Endodermal cell (in vitro differentiated cells): ENCODE data around the gene SGMS1. TPM values are rescaled to one million over a fixed set of nuclear protein-coding genes. Genes with fewer than 3 reads are reported as not detected.

ENCODE experiments used
- DNase-seq: peaks from one replicate; pipeline ENCODE4 v3.0.0-alpha.2; 2017
- H3K27ac ChIP-seq: 2 replicates; pipeline ENCODE4 v1.5.1; 2013; ENCODE audit warnings: mild to moderate bottlenecking, low read depth, low read length, moderate library complexity
- H3K27me3 ChIP-seq: 2 replicates; pipeline ENCODE4 v1.6.1; 2013; ENCODE audit warnings: mild to moderate bottlenecking, low read length, moderate library complexity; ENCODE audit not compliant: insufficient read depth, control insufficient read depth, poor library complexity, severe bottlenecking
- H3K36me3 ChIP-seq: 2 replicates; pipeline ENCODE4 v1.7.0; 2013; ENCODE audit warnings: mild to moderate bottlenecking, low read length, moderate library complexity; ENCODE audit not compliant: control insufficient read depth, insufficient read depth
- H3K4me1 ChIP-seq: one replicate; pipeline ENCODE4 v1.7.0; 2013; ENCODE audit warnings: low read length; ENCODE audit not compliant: control insufficient read depth, insufficient read depth
- H3K4me3 ChIP-seq: 2 replicates; pipeline ENCODE4 v1.5.1; 2013; ENCODE audit warnings: mild to moderate bottlenecking, low read length, moderate library complexity
- H3K9ac ChIP-seq: 2 replicates; pipeline ENCODE4 v1.6.1; 2013; ENCODE audit warnings: mild to moderate bottlenecking, low read length, moderate library complexity; ENCODE audit not compliant: poor library complexity, severe bottlenecking; ENCODE audit errors: extremely low read depth
- H3K9me3 ChIP-seq: 2 replicates; pipeline ENCODE4 v1.6.1; 2013; ENCODE audit warnings: mild to moderate bottlenecking, low read length, moderate library complexity; ENCODE audit not compliant: control insufficient read depth
- H3K27ac Mint-ChIP-seq: 2 replicates; pipeline ENCODE4 v1.8.0; 2020; ENCODE audit warnings: mixed read lengths
- H3K27me3 Mint-ChIP-seq: 2 replicates; pipeline ENCODE4 v1.8.0; 2021; ENCODE audit warnings: mild to moderate bottlenecking, mixed read lengths; ENCODE audit not compliant: insufficient read depth
- H3K36me3 Mint-ChIP-seq: 2 replicates; pipeline ENCODE4 v1.8.0; 2020; ENCODE audit warnings: low read depth, mixed read lengths
- H3K4me1 Mint-ChIP-seq: 2 replicates; pipeline ENCODE4 v1.8.0; 2020; ENCODE audit warnings: mixed read lengths
- H3K4me3 Mint-ChIP-seq: 2 replicates; pipeline ENCODE4 v1.8.0; 2020; ENCODE audit warnings: mild to moderate bottlenecking, moderate library complexity, mixed read lengths
- H3K9me3 Mint-ChIP-seq: 2 replicates; pipeline ENCODE4 v1.8.0; 2020; ENCODE audit warnings: mild to moderate bottlenecking, mixed read lengths
- WGBS, 2 experiments: methylation state at CpG; one replicate each; pipeline versions ENCODE4 v1.1.5 to v1.1.7; 2013; ENCODE audit warnings: missing lambda C conversion rate in 2 of 2, mixed read lengths in 1 of 2; ENCODE audit not compliant: insufficient coverage in 1 of 2, insufficient read length in 1 of 2; 5-methylcytosine and 5-hydroxymethylcytosine counted together
- total RNA-seq, 2 donors: library from RNA; stranded (reverse); fragmentation: NEBNext Ultra II Directional in 1 of 2; extraction: Animal tissue kit (Norgen Biotek cat#: 25700) in 1 of 2; gene quantifications; 2 replicates in 1 of 2; 3 replicates in 1 of 2; pipeline ENCODE4 v1.2.1, GENCODE V29; 2021
- TF ChIP-seq, protein P1 (sequence below): fragments of 200-600 bp; sonication (generic); conservative IDR thresholded peaks from 2 replicates; pipeline ENCODE4 v1.5.0; 2021; ENCODE audit warnings: antibody characterized with exemption, mild to moderate bottlenecking

SGMS1 gene
- total RNA-seq, 2 donors from 2014 or later = 12.0 to 14.3 TPM

DNA sequence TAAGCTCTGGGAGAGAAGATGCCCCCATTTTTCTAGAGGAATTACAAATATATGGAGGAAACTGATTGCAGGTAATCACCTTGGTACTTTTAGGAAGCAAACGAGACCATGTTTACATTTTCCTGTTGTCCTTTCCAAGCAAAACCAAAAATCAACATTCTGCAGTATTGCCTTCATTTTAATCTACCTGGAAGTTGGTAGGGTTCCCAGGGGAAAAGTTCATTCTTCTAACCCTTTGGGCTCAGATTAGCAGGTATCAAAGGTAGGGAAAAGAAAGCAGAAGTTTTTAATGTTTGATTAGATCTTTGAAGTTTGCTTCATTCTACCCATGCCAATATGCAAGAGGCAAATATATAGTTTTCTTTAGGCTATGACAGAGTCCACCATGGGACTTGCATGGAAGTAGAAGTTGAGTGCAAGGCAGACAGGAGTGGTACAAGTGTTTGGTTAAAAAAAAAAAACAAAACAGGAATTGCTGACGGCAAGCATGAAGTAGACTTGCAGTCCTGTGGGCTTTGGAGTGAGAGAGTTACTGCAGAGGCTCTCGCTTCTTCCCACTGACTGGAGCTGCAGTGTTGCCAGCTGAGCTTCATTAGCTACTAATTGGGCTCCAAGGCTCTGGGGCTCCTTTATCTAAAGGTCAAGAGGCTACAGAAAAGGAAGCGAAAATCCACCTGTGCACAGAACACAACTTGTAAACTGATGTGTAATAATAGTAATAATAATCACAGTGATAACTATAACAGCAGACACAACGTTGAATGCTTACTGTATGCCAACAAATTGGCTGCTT is 343.5 kb downstream of the SGMS1 start:
- no peaks in the 10 kb centered on the region for H3K4me1 ChIP-seq
- peaks cover 11% of the 10 kb centered on the region for H3K27me3 Mint-ChIP-seq
- no peak overlapping the region for H3K9ac ChIP-seq
- H3K27me3 ChIP-seq = peaks cover 16% of the 10 kb centered on the region
- H3K4me1 Mint-ChIP-seq = peaks cover 7% of the 10 kb centered on the region
- H3K4me3 ChIP-seq = no peak overlapping the region
- no peaks in the 10 kb centered on the region for H3K9me3 Mint-ChIP-seq
- WGBS, 2 experiments = 85 to 87% methylated on average over 3 to 5 of the region's 5 CpGs
- no peak overlapping the region for H3K4me3 Mint-ChIP-seq
- no peaks in the 10 kb centered on the region for H3K36me3 ChIP-seq
- DNase-seq = no peak
- H3K36me3 Mint-ChIP-seq = no peaks in the 10 kb centered on the region
- TF ChIP-seq, protein P1, sequence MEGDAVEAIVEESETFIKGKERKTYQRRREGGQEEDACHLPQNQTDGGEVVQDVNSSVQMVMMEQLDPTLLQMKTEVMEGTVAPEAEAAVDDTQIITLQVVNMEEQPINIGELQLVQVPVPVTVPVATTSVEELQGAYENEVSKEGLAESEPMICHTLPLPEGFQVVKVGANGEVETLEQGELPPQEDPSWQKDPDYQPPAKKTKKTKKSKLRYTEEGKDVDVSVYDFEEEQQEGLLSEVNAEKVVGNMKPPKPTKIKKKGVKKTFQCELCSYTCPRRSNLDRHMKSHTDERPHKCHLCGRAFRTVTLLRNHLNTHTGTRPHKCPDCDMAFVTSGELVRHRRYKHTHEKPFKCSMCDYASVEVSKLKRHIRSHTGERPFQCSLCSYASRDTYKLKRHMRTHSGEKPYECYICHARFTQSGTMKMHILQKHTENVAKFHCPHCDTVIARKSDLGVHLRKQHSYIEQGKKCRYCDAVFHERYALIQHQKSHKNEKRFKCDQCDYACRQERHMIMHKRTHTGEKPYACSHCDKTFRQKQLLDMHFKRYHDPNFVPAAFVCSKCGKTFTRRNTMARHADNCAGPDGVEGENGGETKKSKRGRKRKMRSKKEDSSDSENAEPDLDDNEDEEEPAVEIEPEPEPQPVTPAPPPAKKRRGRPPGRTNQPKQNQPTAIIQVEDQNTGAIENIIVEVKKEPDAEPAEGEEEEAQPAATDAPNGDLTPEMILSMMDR = no peak
- H3K27ac ChIP-seq = no peak overlapping the region
- H3K9me3 ChIP-seq = no peaks in the 10 kb centered on the region
- H3K27ac Mint-ChIP-seq = no peak overlapping the region

DNA sequence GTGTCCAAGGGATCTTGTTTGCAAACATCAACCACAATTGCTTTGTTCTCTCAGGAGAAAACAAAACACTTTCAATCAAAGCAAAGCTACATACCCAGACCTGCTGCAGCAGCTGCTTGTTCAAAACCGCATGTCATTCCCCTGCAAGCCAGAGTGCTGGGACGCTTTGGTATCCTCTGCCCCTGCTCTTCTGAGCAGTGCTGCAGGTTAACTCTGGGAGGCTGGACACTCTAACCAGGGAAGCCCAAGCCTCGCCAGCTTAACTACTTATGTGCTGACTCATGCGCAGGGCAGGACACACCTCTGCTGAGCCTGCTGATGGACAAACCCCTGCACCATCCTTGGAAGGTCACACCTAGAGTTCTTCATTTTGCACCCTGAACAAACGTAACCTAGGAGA is 344.3 kb downstream of the SGMS1 start:
- H3K27ac Mint-ChIP-seq = no peak overlapping the region
- no peaks in the 10 kb centered on the region for H3K36me3 Mint-ChIP-seq
- Histone ChIP-seq H3K4me1 (no peaks in the 10 kb centered on the region), H3K9me3 (no peaks in the 10 kb centered on the region), H3K36me3 (no peaks in the 10 kb centered on the region), H3K27me3 (peaks cover 16% of the 10 kb centered on the region), H3K4me3 (no peak overlapping the region), H3K27ac (no peak overlapping the region), H3K9ac (no peak overlapping the region)
- H3K4me1 Mint-ChIP-seq = peaks cover 7% of the 10 kb centered on the region
- no peak overlapping the region for H3K4me3 Mint-ChIP-seq
- H3K27me3 Mint-ChIP-seq = peaks cover 11% of the 10 kb centered on the region
- WGBS, 2 experiments = 70 to 80% methylated on average over 4 to 5 of the region's 5 CpGs
- H3K9me3 Mint-ChIP-seq = no peaks in the 10 kb centered on the region
- DNase-seq = peak; percentile 70
- TF ChIP-seq, protein P1 = no peak

DNA sequence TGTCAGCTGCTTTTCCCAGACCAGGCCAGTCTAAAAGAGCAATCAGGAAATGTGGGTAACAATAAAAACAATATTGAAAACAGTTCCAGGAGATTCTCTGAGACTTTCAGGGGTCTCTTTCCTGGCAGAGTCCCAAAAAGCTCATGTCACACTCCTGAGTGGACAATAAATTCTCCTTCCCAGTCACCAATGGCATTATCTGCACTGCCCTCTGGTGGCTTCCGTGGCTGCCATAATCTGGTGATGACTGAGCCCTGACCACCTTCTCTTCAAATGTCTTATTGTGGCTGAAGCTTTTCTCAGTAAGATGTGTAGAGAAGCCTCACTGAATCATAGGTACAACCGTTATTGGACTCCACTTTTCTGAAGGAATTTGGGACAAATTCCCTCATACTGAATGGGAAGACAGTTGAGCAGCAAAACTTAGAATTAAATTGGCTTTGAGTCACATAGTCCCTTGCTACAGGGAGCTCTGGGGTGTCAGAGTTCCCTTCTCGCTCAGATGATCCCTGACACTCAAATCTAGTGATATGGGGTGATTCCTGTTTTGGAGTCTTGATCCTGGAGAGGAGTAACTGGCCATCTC is 348.0 kb downstream of the SGMS1 start:
- Histone ChIP-seq H3K4me1 (no peaks in the 10 kb centered on the region), H3K9ac (no peak overlapping the region), H3K9me3 (no peaks in the 10 kb centered on the region), H3K36me3 (no peaks in the 10 kb centered on the region), H3K4me3 (no peak overlapping the region), H3K27ac (no peak overlapping the region), H3K27me3 (peaks cover 16% of the 10 kb centered on the region)
- no peaks in the 10 kb centered on the region for H3K36me3 Mint-ChIP-seq
- peaks cover 4% of the 10 kb centered on the region for H3K27me3 Mint-ChIP-seq
- WGBS, 2 experiments = 39 to 46% methylated on average over 2 to 3 of the region's 3 CpGs
- TF ChIP-seq, protein P1 = peak; percentile 85
- H3K4me3 Mint-ChIP-seq = no peak overlapping the region
- peaks cover 7% of the 10 kb centered on the region for H3K4me1 Mint-ChIP-seq
- no peak overlapping the region for H3K27ac Mint-ChIP-seq
- DNase-seq = peak; percentile 84
- H3K9me3 Mint-ChIP-seq = no peaks in the 10 kb centered on the region
